Prostate gland (tissue), 2 donors: ENCODE measurements around the gene MYADM.

Experiments
- CTCF ChIP-seq, 4 experiments: fragments of 200-600 bp in 2 of 4; fragments of 450-650 bp in 2 of 4; sonication (generic) in 2 of 4; IDR thresholded peaks; 1 replicate in 3 of 4; 2 replicates in 1 of 4; pipeline ENCODE4 v1.5.1; 2016 to 2019; ENCODE audit warnings: antibody characterized with exemption in 4 of 4, mild to moderate bottlenecking in 2 of 4, moderate library complexity in 2 of 4
- POLR2A ChIP-seq: fragments of 450-650 bp; IDR thresholded peaks from one replicate; pipeline ENCODE4 v1.6.1; 2016; ENCODE audit warnings: antibody characterized with exemption, mild to moderate bottlenecking

- TF ChIP-seq POLR2A (no peak), CTCF (IDR thresholded peaks at IDR 0.05) (no peak)
Observed at GRCh38 chr19:53904909-53905308, 37.2 kb downstream of the MYADM start.
